Pulmonary artery endothelial cell (primary cell): ENCODE data around the gene DALRD3. TPM values are rescaled to one million over a fixed set of nuclear protein-coding genes. Genes with fewer than 3 reads are reported as not detected.

ENCODE experiments used
- DNase-seq: peaks from one replicate; pipeline ENCODE4 v3.0.0-alpha.2; 2011; ENCODE audit warnings: low read depth, low spot score
- total RNA-seq: library from RNA; depleted of rRNA; stranded (reverse); fragments of >200 nt; gene quantifications from 2 replicates; pipeline ENCODE4 v1.2.3, GENCODE V29; 2014

The DALRD3 gene
- 37.4 and 48.5 TPM in 2 replicates for total RNA-seq

- DNase-seq, result no peak
Measured at GRCh38 chr3:49017971-49018706, at the start of gene DALRD3. DALRD3 (minus strand) TSS chr3:49018580; CDS start chr3:49018564, 16 bp downstream.

- DNase-seq, result no peak
Measured at GRCh38 chr3:49058011-49058410, 39.6 kb upstream of the DALRD3 start.

GRCh38 chr3:49057268-49057667 lies 38.9 kb upstream of the DALRD3 start:
- DNase-seq, result no peak

GRCh38 chr3:49054344-49054862 lies 36.0 kb upstream of the DALRD3 start:
- DNase-seq, result no peak

GRCh38 chr3:49053543-49053942 lies 35.2 kb upstream of the DALRD3 start:
- DNase-seq, result no peak

GRCh38 chr3:49035281-49035680 lies 16.9 kb upstream of the DALRD3 start:
- DNase-seq, result no peak

GRCh38 chr3:49034650-49035049 lies 16.3 kb upstream of the DALRD3 start:
- no peak for DNase-seq

- no peak for DNase-seq
Measured at GRCh38 chr3:49032646-49033304, 14.4 kb upstream of the DALRD3 start.

GRCh38 chr3:49030321-49030720 lies 11.9 kb upstream of the DALRD3 start:
- no peak for DNase-seq

- no peak for DNase-seq
Measured at GRCh38 chr3:49029563-49029884, 11.1 kb upstream of the DALRD3 start.

- DNase-seq, result peak; percentile 64
Measured at GRCh38 chr3:49028673-49029562, 10.5 kb upstream of the DALRD3 start, which contains the start of gene IMPDH2. IMPDH2 (minus strand) TSS chr3:49029398; CDS start chr3:49029350, 48 bp downstream.

GRCh38 chr3:49028298-49028672 lies 9.9 kb upstream of the DALRD3 start:
- no peak for DNase-seq

GRCh38 chr3:49027634-49028033 lies 9.3 kb upstream of the DALRD3 start:
- DNase-seq, result no peak

- no peak for DNase-seq
Measured at GRCh38 chr3:49026536-49026935, 8.2 kb upstream of the DALRD3 start.

- no peak for DNase-seq
Measured at GRCh38 chr3:49025793-49026520, 7.6 kb upstream of the DALRD3 start.

- DNase-seq, result no peak
Measured at GRCh38 chr3:49025005-49025792, 6.8 kb upstream of the DALRD3 start.

GRCh38 chr3:49024449-49024848 lies 6.1 kb upstream of the DALRD3 start:
- no peak for DNase-seq

GRCh38 chr3:49023775-49024174 lies 5.4 kb upstream of the DALRD3 start:
- no peak for DNase-seq

GRCh38 chr3:49022688-49023171 lies 4.3 kb upstream of the DALRD3 start:
- DNase-seq, result no peak
